Mononuclear cell (primary cell): ENCODE measurements around the gene ITIH3. TPM values are rescaled to one million over a fixed set of nuclear protein-coding genes. Genes with fewer than 3 reads are reported as not detected.

Experiments
- H3K27me3 ChIP-seq: 2 replicates; pipeline ENCODE4 v1.6.0; 2011; ENCODE audit warnings: low read length, control low read depth; ENCODE audit not compliant: insufficient read depth
- H3K4me1 ChIP-seq: 2 replicates; pipeline ENCODE4 v1.5.1; 2011; ENCODE audit warnings: mild to moderate bottlenecking, low read length, control low read depth; ENCODE audit not compliant: insufficient read depth
- H3K4me3 ChIP-seq: 2 replicates; pipeline ENCODE4 v1.5.1; 2011; ENCODE audit warnings: mild to moderate bottlenecking, low read length, moderate library complexity
- H3K9me3 ChIP-seq: 2 replicates; pipeline ENCODE4 v1.5.1; 2011; ENCODE audit warnings: low read depth, mild to moderate bottlenecking, control low read depth, low read length
- total RNA-seq: library from RNA; depleted of rRNA; stranded (reverse); fragments of >200 nt; gene quantifications from one replicate; pipeline ENCODE4 v1.2.3, GENCODE V29; 2012

Gene ITIH3
- total RNA-seq, 1 donor: not detected

GRCh38 chr3:52822363-52822762 is 27.8 kb downstream of the ITIH3 start:
- Histone ChIP-seq H3K9me3 (no peaks in the 10 kb centered on the region), H3K27me3 (no peaks in the 10 kb centered on the region), H3K4me1 (no peaks in the 10 kb centered on the region), H3K4me3 (no peak overlapping the region)

- H3K9me3 ChIP-seq: no peaks in the 10 kb centered on the region
- H3K4me1 ChIP-seq: no peaks in the 10 kb centered on the region
- H3K27me3 ChIP-seq: no peaks in the 10 kb centered on the region
- no peak overlapping the region for H3K4me3 ChIP-seq
Observed at GRCh38 chr3:52824037-52824436, 29.4 kb downstream of the ITIH3 start.

GRCh38 chr3:52827441-52827840 is 32.8 kb downstream of the ITIH3 start:
- H3K27me3 ChIP-seq: no peaks in the 10 kb centered on the region
- no peak overlapping the region for H3K4me3 ChIP-seq
- H3K9me3 ChIP-seq: no peaks in the 10 kb centered on the region
- no peaks in the 10 kb centered on the region for H3K4me1 ChIP-seq

- H3K4me1 ChIP-seq: no peaks in the 10 kb centered on the region
- H3K9me3 ChIP-seq: no peaks in the 10 kb centered on the region
- H3K4me3 ChIP-seq: no peak overlapping the region
- no peaks in the 10 kb centered on the region for H3K27me3 ChIP-seq
Observed at GRCh38 chr3:52827866-52828376, 33.3 kb downstream of the ITIH3 start.

GRCh38 chr3:52829482-52829881 is 34.9 kb downstream of the ITIH3 start:
- Histone ChIP-seq H3K9me3 (no peaks in the 10 kb centered on the region), H3K27me3 (no peaks in the 10 kb centered on the region), H3K4me1 (no peaks in the 10 kb centered on the region), H3K4me3 (no peak overlapping the region)

- Histone ChIP-seq H3K9me3 (no peaks in the 10 kb centered on the region), H3K27me3 (no peaks in the 10 kb centered on the region), H3K4me3 (no peak overlapping the region), H3K4me1 (no peaks in the 10 kb centered on the region)
Observed at GRCh38 chr3:52829906-52830463, 35.4 kb downstream of the ITIH3 start.

GRCh38 chr3:52830535-52831258 is 36.1 kb downstream of the ITIH3 start, which contains the start of gene ITIH4:
TSS of gene ITIH4 (minus strand) at chr3:52830672. CDS start at chr3:52830642, 30 bp downstream.
- H3K27me3 ChIP-seq: no peaks in the 10 kb centered on the region
- no peak within 1 kb of the TSS for H3K4me3 ChIP-seq
- no peaks in the 10 kb centered on the region for H3K4me1 ChIP-seq
- no peaks in the 10 kb centered on the region for H3K9me3 ChIP-seq

- no peaks in the 10 kb centered on the region for H3K9me3 ChIP-seq
- no peak overlapping the region for H3K4me3 ChIP-seq
- no peaks in the 10 kb centered on the region for H3K4me1 ChIP-seq
- no peaks in the 10 kb centered on the region for H3K27me3 ChIP-seq
Observed at GRCh38 chr3:52831500-52832301, 37.1 kb downstream of the ITIH3 start.

GRCh38 chr3:52833202-52833601 is 38.6 kb downstream of the ITIH3 start:
- Histone ChIP-seq H3K4me1 (peaks cover 6% of the 10 kb centered on the region), H3K9me3 (no peaks in the 10 kb centered on the region), H3K27me3 (no peaks in the 10 kb centered on the region), H3K4me3 (no peak overlapping the region)

GRCh38 chr3:52834871-52835501 is 40.4 kb downstream of the ITIH3 start, which contains the start of gene MUSTN1:
TSS of gene MUSTN1 (minus strand) at chr3:52835019. CDS start at chr3:52834948, 71 bp downstream.
- Histone ChIP-seq H3K4me1 (peaks cover 20% of the 10 kb centered on the region), H3K4me3 (no peak within 1 kb of the TSS), H3K9me3 (no peaks in the 10 kb centered on the region), H3K27me3 (no peaks in the 10 kb centered on the region)

- no peaks in the 10 kb centered on the region for H3K9me3 ChIP-seq
- H3K4me3 ChIP-seq: no peak overlapping the region
- peaks cover 20% of the 10 kb centered on the region for H3K4me1 ChIP-seq
- no peaks in the 10 kb centered on the region for H3K27me3 ChIP-seq
Observed at GRCh38 chr3:52835766-52836470, 41.3 kb downstream of the ITIH3 start.

- H3K9me3 ChIP-seq: no peaks in the 10 kb centered on the region
- no peak overlapping the region for H3K4me3 ChIP-seq
- H3K4me1 ChIP-seq: peaks cover 20% of the 10 kb centered on the region
- H3K27me3 ChIP-seq: no peaks in the 10 kb centered on the region
Observed at GRCh38 chr3:52836471-52836845, 41.9 kb downstream of the ITIH3 start.

- Histone ChIP-seq H3K4me3 (no peak overlapping the region), H3K4me1 (peaks cover 20% of the 10 kb centered on the region)
Observed at GRCh38 chr3:52836986-52837385, 42.4 kb downstream of the ITIH3 start.

GRCh38 chr3:52838561-52839267 is 44.1 kb downstream of the ITIH3 start:
- H3K27me3 ChIP-seq: no peaks in the 10 kb centered on the region
- no peaks in the 10 kb centered on the region for H3K9me3 ChIP-seq
- peaks cover 36% of the 10 kb centered on the region for H3K4me1 ChIP-seq
- no peak overlapping the region for H3K4me3 ChIP-seq

More at GRCh38 chr3:52836986-52837385, 42.4 kb downstream of the ITIH3 start:
- Histone ChIP-seq H3K27me3 (no peaks in the 10 kb centered on the region), H3K9me3 (no peaks in the 10 kb centered on the region)
